ENCODE data around the gene ODC1.
"Not testable (repeated sequence)": the region's sequence is repeated elsewhere in the genome, so short reads cannot be mapped to it uniquely, and the experiment has no call there.

The ODC1 gene

DNA sequence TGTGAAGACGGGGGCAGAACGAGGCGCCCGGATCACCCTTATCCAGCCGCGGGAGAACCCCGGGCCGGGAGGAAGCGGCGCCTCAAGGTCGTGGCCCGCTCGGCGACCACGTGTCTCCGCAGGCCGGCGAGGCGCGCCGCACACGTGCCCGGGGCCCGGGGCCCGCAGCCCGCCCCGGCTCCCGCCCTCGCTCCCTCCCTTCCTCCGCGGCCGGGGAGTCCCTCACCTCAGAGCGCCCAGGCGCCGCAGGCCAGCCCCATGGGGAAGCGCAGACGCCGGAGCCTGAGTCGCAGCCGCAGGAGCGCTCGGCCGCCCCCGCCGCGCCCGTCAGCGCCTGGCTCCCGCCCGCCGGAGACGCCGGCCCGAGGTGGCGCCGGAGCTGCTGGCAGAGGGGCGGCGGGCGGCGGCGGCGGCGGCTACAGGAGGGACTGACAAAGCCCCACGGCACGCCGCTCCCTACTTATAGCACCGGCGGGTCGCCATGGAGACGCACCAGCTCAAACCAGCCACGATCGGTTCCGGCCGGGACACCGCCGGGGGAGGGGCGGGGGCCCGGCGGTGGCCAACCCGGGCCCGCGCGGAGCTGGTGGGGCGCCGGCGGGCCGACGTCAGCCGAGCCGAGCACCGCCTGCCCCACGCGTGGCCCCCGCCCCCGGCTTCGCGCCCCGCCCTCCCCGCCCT, at the start of gene ODC1:
Gene ODC1, minus strand, starts transcription at position 433 of the 681 bp plus-strand sequence. CDS start 3,295 bp downstream, outside the sequence.
- DNase-seq (ENCODE audit: low read depth), result no peak

DNA sequence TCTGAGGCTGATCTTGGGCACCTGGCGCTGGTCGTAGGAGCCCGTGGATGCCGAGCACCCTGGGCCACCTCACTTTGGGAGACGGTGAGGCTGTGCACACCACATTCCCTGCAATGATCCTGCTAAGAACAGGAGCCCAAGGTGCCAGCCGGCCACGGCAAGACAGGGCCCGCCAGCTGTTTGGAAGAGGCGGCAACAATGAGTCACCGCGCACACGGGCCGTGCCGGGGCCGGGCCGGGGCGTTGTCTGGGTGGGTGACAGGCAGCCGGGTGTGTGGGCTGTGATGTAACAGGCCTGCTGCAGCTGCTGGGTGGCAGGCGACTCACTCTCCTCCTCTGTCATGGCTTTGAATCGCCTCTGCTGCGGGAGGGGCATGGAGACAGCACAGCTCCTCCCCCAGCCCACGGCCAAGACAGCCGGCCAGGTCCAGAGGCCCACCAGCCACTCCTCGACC, 49.7 kb upstream of the ODC1 start:
- peak; percentile 31 for DNase-seq (ENCODE audit: low read depth)

DNA sequence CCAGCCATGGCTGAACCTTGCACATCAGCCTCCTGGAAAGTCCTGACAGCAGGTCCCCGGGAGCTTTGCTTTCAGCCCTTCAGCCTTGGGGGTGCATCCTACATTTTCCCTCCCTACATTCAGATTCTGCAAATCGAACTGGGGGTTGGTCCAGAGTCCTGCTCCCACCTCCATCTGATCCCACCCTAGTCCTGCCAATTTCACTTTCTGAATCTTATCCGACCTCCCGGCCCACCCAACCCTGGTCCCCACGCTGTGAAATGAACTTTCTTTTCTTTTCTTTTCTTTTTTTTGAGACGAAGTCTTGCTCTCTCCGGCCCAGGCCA, 47.8 kb upstream of the ODC1 start:
- DNase-seq (ENCODE audit: low read depth), result no peak

DNA sequence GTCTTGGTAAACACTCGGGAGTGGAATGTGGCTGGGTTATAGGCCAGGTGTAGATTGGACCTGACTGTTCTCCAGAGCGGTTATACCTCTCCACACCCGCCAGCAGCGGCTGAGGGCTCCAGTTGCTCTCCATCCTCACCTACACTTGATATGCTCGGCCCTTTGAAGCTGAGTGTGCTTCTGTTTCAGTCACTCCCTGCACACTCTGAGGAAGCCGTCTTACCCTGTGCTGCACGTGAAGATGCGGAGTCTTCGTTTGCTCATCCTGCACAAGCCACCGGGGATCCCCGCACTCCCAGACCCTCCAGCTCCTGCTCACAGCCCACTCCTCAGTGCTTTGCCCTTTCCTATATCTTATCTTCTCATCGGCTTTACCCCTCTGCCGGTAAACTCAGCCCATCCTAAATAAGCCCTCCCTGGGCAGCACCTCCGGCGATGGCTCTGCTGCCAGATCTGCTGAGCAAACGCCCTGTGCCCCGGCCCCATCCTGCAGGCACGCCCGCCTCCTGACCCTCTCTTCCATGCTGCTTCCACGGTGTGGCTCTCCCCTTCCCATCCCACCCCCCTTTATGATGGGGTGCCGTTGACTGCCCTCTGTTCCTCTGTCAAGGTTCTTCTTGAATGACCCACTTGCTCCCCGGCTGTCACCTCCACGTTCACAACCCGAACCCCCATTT, 47.3 kb upstream of the ODC1 start:
- no peak for DNase-seq (ENCODE audit: low read depth)

DNA sequence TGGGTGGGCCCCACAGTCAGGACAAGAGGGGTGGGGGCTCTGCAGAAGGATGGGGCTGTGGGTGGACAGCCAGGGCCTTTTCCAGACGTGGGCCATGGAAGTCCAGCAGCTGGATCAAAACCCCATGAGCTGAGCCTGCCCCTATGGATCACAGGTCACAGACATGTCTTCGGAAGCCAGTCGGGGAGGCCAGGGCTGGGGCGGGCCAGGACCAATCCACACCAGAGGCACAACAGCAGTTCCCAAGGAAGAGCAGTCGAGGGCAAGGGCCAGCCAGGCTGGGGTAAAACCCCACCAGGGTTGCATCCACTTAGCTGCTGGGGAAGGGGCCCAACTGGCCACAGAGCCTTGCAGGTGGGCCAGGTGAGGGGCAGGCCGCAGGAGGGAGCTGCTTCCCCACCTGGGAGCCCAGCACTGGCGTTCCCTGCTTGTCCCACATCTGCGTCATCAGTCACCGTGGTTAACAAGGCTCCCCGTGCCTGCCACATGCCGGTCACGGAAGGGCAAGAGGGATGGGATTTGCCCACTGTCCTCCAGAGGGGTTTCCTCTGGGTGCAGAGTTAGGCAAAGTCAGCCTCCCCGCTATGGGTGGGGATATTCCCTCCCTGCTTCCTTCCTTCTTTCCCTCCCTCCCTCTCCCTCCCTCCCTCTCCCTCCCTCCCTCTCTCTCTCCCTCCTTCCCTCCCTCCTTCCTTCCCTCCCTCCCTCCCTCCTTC, 46.4 kb upstream of the ODC1 start:
- no peak for DNase-seq (ENCODE audit: low read depth)

DNA sequence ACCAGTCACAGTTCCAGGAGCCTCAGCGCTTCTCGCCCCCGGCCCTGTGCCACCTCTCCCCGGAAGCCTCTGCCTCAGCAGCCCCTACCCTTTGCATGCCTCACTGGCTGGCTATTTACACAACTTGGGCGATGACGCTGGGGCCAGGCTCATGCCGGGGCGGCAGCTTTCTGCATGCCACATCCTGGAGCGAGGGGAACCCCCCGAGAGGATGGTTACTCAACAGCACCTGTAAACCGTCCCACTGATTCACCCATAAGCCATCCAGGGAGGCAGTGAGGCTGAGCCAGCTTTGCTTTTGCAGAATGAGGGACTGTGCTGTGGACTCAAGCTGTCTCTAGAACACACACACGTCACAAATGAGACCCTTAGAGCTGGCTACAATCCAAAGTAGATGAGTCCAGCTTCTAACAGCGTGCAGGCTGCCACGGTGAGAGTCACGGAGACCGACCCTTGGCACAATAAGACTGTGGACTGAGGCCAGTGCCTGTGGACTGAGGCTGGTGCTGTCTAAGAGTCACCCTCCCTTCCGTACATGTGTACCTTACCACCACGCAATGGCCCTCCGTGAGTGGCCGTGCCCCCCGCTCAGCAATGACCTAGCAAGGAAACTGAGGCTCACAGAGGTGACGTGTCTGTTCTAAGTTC, 45.6 kb upstream of the ODC1 start:
- DNase-seq (ENCODE audit: low read depth), result no peak

DNA sequence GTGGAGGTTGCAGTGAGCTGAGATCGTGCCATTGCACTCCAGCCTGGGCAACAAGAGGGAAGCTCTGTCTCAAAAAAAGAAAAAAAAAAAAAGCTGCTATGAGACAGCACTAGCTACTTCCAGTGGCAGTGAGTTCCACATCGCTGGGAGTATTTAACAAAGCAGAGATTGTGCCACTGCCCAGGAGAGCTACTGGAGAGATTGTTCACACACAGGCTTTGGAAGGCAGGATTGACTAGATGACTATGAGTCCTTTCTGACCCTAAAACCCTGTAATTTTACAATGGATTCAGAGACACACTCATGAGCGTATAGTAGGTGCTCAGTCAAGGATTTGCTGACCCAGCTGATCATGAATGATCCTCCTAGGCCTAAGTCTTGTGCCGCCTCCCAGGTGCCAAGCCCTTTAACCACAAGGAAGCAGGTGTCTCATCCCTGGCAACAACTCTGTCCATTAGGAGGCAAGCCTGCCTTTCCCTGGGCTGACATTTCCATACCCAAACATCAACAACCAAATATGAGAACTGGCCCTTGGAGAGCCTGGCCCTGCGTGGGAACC, 45.0 kb upstream of the ODC1 start:
- DNase-seq (ENCODE audit: low read depth), result no peak

DNA sequence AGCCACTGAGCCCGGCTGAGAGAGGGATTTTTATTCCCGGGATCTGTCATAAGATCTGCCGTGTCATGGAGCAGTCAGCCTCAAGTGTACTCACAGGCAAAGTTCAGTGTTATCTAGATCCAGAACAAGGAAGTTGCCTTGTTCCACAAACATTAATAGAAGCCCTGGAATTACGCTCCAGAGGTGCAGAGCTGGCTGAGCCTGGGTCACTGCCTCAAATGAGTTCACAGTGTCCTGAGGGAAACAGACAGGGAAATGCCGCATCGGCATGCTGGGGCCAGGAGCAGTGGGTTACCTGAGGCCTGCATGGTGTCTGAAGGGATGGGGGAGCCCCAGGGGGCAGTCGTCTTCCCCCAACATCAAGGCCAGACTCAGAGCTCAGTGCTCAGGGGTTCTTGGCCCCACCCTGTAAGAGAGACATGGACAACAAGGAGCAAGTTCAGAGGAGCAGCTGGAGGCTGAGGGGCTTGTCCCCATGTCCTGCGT, 42.7 kb upstream of the ODC1 start:
- no peak for DNase-seq (ENCODE audit: low read depth)

DNA sequence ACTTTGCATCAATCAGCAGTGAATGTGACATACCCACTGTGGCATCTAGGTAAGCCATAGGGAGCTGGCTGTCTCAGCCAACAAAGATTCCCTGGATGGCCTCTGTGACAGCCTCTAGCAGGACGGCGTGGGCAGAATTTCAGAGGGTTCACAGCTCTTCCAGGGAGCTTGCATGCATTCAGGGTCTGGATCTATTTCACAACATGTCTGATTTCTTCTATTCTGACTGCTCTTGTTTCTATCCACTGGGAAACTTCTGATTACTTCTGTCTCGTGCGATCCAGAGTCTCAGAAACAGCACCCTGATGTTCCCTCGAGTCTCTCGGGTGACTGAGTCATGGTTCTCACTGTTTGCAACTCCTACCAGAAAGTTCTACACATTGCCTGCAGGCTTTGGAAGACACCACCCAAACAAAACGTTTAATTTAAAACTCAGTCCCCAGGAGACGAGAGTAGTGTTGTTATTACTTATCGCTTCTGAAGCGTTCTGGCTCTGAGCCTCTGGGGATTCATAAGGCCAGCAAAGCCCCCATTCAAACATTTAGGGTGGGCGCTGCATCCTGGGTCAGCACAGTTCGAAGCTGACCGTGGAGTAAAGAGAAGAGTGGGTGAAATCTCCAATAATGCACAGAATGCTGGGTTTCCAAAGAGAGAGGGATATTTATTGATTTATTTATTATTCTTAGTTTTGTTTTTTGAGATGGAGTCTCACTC, 41.9 kb upstream of the ODC1 start:
- no peak for DNase-seq (ENCODE audit: low read depth)

DNA sequence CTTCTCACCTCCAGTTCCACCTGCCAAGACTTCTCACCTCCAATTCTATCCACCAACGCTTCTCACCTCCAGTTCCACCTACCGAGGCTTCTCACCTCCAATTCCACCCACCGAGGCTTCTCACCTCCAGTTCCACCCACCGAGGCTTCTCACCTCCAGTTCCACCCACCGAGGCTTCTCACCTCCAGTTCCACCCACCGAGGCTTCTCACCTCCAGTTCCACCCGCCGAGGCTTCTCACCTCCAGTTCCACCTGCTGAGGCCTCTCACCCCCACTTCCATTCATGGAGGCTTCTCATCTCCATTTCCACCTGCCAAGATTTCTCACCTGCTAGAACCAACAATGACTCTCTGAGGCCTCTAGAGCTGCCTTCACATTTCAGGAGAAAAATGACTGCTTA, 40.0 kb upstream of the ODC1 start:
- DNase-seq (ENCODE audit: low read depth), result not testable (repeated sequence)

DNA sequence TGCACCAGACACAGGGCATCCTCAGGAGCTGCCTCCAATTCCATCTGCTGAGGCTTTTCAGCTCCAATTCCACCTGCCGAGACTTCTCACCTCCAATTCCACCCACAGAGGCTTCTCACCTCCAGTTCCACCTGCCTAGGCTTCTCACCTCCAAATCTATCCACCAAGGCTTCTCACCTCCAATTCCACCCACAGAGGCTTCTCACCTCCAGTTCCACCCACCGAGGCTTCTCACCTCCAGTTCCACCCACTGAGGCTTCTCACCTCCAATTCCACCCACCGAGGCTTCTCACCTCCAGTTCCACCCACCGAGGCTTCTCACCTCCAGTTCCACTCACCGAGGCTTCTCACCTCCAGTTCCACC, 39.6 kb upstream of the ODC1 start:
- not testable (repeated sequence) for DNase-seq (ENCODE audit: low read depth)

DNA sequence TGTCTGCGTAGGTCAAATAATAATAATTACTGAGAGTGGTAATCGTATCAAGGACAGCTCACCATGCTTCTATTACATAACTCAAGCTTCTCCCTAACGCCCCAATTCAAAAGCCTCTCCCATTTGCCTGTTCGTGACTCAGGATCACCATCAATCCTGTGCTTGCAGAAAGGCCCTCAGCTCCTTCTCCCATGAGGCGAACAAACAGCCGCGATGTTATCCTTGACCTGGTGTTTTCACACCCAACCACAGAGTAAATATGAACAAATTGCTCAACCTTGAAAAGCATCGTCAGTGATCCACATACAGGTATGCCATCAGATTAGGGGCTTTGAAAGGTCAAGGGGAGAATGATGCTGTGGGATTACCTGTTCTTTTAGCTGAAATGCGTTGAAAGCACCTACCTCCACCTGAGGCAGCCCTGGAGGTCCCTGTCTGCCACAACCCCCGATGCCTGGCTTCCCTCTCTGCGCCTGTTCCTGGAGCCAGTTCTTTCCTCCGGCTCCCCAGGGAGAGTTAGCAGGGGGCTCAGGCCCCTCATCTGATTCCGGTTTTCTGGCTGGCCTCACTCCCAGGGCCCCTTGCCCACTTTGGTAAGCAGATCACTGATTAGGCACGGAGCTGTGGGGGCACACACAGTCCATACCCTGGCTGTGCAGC, 39.1 kb upstream of the ODC1 start:
- no peak for DNase-seq (ENCODE audit: low read depth)

DNA sequence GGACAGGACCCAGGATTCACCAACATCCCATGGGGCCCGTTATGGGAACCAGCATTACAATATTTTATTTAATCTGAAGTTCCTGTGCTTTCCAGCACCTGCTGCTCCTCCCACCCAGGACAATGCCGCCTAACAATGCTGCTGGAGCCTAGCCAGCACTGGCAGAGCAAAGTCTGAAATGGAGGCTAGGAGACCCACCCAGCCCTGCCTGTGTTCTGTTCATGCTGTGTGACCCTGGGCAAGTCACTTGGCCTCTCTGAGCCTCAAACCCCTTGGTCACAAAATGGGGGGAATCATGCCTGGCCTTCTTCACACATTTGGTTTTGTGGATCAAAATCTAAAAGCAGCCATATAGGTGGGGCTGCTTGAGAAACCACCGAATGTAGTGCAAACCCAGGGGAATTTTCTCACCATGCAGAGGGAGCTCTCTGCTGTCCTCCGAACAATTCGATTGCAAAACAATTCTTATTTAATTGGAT, 38.5 kb upstream of the ODC1 start:
- no peak for DNase-seq (ENCODE audit: low read depth)

DNA sequence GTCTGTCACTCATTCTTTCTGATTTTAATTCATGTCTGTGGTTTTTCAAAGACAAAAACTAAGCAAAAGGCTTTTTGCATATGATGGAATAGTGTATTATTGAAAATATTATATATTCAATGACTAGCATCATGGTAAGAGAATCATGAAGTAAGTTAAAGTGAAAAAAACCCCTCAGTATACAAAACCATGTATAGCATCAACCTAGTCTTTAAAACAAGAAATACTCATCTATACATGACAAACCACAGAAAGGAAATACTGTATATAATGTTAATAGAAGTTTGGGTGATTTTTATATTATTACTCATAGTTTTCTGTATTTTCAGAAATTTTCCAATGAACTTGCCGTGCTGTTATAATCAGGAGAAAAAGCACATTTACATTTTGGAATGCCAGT, 38.0 kb upstream of the ODC1 start:
- no peak for DNase-seq (ENCODE audit: low read depth)

DNA sequence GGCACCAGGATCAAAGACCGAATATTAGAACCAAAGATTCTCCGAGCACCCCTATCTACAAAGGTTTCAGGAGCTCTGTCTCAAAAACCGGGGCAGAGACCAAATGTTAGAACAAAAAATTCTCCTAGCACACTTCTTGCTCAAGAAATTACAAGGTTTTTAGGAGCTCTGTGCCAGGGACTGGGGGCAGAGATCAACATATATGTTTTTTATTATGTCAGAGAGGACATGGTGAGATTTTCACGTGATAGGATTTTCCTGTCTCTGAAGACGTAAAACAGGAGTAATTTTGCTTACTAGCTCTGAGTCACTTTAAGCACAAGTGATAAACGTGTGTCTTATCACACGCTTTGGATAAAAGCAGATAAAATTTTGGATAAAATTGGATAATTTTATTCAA, 34.8 kb upstream of the ODC1 start:
- DNase-seq (ENCODE audit: low read depth), result no peak

DNA sequence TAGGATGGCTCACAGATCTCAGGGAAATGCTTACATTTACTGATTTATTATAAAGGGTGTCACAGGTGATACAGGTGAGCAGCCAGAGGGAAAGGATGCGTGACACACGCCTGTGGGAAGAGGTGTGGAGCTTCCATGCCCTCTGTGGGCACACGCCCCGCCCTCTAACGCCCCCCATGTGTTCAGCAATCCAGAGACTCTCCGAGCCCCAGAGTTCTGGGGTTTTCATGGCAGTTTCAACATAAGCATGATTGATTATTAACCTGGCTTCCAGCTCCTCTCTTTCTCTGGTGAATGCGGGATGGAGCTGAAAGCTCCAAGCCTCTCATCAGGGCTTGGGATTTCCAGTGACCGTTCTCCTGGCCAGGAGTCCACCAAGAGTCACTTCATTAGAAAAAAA, 34.3 kb upstream of the ODC1 start:
- no peak for DNase-seq (ENCODE audit: low read depth)

DNA sequence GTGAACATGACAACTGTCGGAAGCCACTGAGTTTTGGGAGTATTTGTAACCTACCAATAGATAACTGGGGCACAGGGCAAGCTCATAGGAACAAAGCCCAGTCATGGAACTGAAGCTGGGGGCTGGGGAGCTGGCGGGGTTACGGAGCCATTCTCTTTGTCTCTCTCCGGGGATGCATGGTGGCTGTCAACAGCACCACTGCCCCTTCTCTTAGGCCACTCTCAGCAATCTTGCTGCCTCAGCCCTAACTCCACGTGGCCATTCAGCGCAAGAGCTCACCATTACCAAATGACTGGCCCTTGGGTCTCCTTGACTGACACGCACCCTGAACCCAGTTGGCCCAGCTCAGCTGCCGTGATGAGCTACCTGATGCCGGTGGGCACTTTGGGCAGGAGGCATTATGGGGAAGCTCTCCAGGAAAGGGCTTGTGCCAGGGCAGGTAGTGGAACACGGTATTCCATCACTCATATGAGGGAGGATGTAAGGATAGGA, 33.6 kb upstream of the ODC1 start:
- DNase-seq (ENCODE audit: low read depth), result no peak

DNA sequence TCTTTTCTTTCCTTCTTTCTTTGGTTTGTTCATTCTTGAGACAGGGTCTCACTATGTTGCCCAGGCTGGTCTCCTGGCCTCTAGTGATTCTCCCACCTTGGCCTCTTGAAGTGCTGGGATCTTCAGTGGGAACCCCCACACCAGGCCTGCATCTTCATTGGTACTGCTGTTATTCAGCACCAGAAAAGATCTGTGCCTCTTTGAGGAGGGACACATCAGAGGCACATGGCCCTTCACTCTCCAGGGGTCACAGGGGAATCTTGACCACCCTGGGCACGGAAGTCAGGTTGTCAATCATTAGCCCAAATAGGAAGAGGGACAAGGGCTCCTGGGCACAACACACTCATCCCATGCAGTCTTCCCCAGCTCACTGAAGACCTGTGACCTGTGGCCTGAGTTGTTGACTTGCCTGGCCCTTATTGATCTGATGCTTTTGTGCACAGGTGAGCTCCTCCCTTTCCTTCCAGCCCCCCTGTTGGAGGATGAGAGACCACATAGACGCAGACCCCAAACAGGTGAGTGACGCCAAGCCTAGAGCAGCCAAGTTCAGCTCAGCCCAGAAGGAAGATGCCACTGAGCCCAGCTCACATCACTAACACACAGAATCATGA, 33.0 kb upstream of the ODC1 start:
- DNase-seq (ENCODE audit: low read depth), result no peak

DNA sequence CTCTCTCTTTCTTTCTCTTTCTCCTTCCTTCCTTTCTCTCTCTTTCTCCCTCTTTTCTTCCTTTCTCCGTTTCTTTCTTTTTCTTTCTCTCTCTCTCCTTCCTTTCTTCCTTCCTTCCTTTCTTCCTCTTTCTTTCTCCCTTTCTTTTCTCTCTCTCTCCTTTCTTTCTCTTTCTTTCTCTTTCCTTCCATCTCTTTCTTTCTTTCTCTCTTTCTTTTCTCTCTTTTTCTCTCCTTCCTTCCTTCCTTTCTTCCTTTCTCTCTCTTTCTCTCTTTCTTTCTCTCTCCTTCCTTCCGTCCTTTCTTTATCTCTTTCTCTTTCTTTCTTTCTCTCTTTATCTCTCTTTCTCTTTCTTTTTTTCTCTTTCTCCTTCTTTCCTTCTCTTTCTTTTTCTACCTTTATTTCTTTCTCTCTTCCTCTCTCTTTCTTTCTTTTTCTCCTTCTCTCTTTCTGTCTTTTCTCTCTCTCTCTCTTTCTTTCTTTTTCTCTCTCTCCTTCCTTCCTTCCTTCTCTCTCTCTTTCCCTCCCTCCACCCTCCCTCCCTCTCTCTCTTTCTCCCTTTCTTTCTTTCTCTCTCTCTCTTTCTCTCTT, 32.3 kb upstream of the ODC1 start:
- no peak for DNase-seq (ENCODE audit: low read depth)

DNA sequence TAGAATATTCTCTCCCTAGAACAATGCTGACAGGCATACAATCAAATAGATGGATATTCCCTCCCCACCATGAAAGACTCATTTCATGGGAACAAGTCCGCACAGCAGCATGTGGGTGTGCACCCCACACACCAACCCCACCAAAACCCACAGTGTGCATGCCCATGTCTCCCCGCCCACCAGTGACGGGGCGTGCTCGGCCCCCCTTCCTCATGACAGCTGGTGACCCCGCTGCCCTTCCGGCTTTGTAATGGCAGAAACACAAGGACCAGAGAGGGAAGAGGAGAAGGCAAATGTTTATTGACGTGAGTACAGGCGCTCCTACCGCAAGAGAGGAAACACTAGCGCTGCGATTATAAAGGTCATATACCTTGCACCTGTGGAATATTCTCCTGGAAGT, 30.8 kb upstream of the ODC1 start:
- no peak for DNase-seq (ENCODE audit: low read depth)
